Prostate gland (tissue), 2 donors: ENCODE data around the gene RSBN1L. TPM values are rescaled to one million over a fixed set of nuclear protein-coding genes. Genes with fewer than 3 reads are reported as not detected.
A peak's percentile ranks its signal among the peaks of the same experiment; 100 is the strongest.

Source experiments
- DNase-seq: peaks from one replicate; pipeline ENCODE4 v3.0.0-alpha.2; 2019; ENCODE audit warnings: low spot score
- H3K27ac ChIP-seq, 2 donors: fragments of 200-600 bp; sonication (generic); 2 replicates each; pipeline ENCODE4 v1.5.1; 2017 to 2019
- H3K27me3 ChIP-seq: fragments of 200-600 bp; sonication (generic); replicated peaks from 2 replicates; pipeline ENCODE4 v1.5.1; 2019; ENCODE audit not compliant: insufficient read depth
- H3K36me3 ChIP-seq, 2 donors: fragments of 200-600 bp; sonication (generic); 1 replicate in 1 of 2; 2 replicates in 1 of 2; pipeline versions ENCODE4 v1.5.1 to v1.8.1; 2017 to 2019
- H3K4me1 ChIP-seq: fragments of 200-600 bp; sonication (generic); replicated peaks from 2 replicates; pipeline ENCODE4 v1.5.1; 2019
- H3K4me3 ChIP-seq, 2 donors: fragments of 200-600 bp; sonication (generic); 2 replicates each; pipeline ENCODE4 v1.5.1; 2017 to 2019
- H3K9me3 ChIP-seq: fragments of 200-600 bp; sonication (generic); 2 replicates; pipeline ENCODE4 v1.5.1; 2017
- POLR2A ChIP-seq: fragments of 450-650 bp; IDR thresholded peaks from one replicate; pipeline ENCODE4 v1.6.1; 2016; ENCODE audit warnings: antibody characterized with exemption, mild to moderate bottlenecking
- POLR2AphosphoS5 ChIP-seq: sonication (generic); formaldehyde crosslinking; IDR thresholded peaks from one replicate; pipeline ENCODE4 v1.6.1; 2017; ENCODE audit warnings: antibody characterized with exemption
- WGBS: methylation state at CpG from one replicate; pipeline ENCODE4 v1.1.5; 2018; 5-methylcytosine and 5-hydroxymethylcytosine counted together
- intact Hi-C: fragments of 100-400 bp; cut with DNase I; formaldehyde crosslinking; loops from one replicate; pipeline ENCODE4 v1.14.2; 2022
- total RNA-seq, 2 donors: library from RNA; depleted of rRNA; stranded (reverse); fragments of >200 nt; gene quantifications; one replicate each; pipeline ENCODE4 v1.1.0, GENCODE V29; 2016
- TF ChIP-seq, protein P1 (sequence below), 4 experiments: fragments of 200-600 bp in 2 of 4; fragments of 450-650 bp in 2 of 4; sonication (generic) in 2 of 4; IDR thresholded peaks; 1 replicate in 3 of 4; 2 replicates in 1 of 4; pipeline ENCODE4 v1.5.1; 2016 to 2019; ENCODE audit warnings: antibody characterized with exemption in 4 of 4, mild to moderate bottlenecking in 2 of 4, moderate library complexity in 2 of 4

The RSBN1L gene
- total RNA-seq, 2 donors from 2014 or later, result 19.4 to 20.7 TPM

DNA sequence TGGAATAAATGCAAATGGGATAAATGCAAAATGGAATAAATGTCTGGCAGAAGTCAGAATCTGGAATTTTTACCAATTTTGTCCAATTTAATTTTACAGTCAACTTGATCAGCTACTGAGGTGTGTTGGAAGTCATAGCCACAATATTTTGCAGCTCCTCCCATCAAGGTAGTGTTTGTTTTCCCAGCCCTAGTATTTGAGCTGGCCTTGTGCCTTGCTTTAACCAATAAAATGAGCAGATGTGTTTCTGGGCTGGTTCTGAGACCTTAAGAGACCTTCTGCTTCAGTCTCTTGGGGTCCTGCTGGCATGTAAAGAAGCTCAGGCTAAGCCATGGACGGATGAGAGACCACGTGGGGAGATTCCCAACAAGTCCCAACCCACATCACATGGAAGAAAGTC is 42.7 kb upstream of the RSBN1L start:
- intact Hi-C loops, result loop anchor here (10.0 kb wide), 1 partner anchor 281 kb away; no protein-coding TSS in a partner anchor
- 28% methylated on average over 2 of the region's 2 CpGs for WGBS
- no peaks in the 10 kb centered on the region for H3K4me1 ChIP-seq
- H3K27ac ChIP-seq, result no peak overlapping the region
- no peaks in the 10 kb centered on the region for H3K9me3 ChIP-seq
- TF ChIP-seq POLR2A, result no peak
- peak; percentile 25 for TF ChIP-seq POLR2AphosphoS5
- DNase-seq, result peak; percentile 32
- no peaks in the 10 kb centered on the region for H3K27me3 ChIP-seq
- H3K36me3 ChIP-seq, result no peaks in the 10 kb centered on the region
- no peak overlapping the region for H3K4me3 ChIP-seq

DNA sequence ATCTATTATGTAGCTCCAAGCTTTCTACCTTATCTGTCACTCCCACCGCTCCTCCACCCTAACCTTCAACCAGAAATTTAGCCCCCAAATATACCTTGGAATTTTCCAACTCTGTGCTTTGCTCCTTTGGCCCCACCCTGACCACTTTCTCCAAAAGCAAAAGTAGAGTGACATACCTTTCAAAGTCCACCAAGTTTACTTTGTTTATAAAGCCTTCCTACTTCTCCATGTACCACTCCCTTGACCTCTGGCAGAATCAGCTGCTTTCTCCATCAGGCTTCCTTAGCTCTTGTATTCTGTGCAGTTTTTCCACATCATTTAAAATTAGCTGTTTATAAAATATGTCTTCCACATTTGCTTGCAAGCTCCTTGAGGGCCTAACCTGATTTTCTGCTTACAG is 40.9 kb upstream of the RSBN1L start:
- H3K4me3 ChIP-seq, result no peak overlapping the region
- H3K9me3 ChIP-seq, result no peaks in the 10 kb centered on the region
- no peaks in the 10 kb centered on the region for H3K4me1 ChIP-seq
- no peaks in the 10 kb centered on the region for H3K36me3 ChIP-seq
- no peak for TF ChIP-seq POLR2AphosphoS5
- TF ChIP-seq POLR2A, result no peak
- TF ChIP-seq, protein P1, sequence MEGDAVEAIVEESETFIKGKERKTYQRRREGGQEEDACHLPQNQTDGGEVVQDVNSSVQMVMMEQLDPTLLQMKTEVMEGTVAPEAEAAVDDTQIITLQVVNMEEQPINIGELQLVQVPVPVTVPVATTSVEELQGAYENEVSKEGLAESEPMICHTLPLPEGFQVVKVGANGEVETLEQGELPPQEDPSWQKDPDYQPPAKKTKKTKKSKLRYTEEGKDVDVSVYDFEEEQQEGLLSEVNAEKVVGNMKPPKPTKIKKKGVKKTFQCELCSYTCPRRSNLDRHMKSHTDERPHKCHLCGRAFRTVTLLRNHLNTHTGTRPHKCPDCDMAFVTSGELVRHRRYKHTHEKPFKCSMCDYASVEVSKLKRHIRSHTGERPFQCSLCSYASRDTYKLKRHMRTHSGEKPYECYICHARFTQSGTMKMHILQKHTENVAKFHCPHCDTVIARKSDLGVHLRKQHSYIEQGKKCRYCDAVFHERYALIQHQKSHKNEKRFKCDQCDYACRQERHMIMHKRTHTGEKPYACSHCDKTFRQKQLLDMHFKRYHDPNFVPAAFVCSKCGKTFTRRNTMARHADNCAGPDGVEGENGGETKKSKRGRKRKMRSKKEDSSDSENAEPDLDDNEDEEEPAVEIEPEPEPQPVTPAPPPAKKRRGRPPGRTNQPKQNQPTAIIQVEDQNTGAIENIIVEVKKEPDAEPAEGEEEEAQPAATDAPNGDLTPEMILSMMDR (IDR thresholded peaks at IDR 0.05), result no peak
- H3K27ac ChIP-seq, result no peak overlapping the region
- WGBS, result 100% methylated on average over 1 of the region's 1 CpG
- DNase-seq, result no peak
- intact Hi-C loops, result loop anchor here (5.0 to 10.0 kb wide), 2 partner anchors 102 to 279 kb away; no protein-coding TSS in a partner anchor
- H3K27me3 ChIP-seq, result no peaks in the 10 kb centered on the region

DNA sequence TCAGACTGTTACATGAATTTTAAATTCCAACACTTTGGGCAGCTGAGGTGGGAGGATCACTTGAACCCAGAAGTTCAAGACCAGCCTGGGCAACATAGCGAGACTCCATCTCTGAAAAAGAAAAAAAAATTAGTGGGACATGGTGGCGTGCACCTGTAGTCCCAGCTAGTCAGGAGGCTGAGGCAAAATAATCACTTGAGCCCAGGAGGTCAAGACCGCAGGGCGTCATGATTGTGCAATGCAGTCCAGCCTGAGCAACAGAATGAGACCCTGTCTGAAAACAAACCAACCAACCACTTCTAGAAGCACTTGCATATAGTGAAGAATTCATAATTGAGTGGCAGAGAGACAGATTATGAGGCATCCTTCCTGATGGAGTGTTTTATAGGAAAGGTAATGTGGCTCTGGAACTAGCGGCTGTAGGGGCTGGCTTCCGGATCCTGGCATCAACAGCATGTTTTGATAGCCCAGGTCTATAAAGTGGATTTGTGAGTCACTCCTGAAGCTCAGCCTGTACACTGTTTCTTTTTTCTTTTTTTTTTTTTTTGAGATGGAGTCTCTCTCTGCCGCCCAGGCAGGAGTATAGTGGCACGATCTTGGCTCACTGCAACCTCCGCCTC is 40.3 kb upstream of the RSBN1L start:
- H3K4me3 ChIP-seq, result no peak overlapping the region
- no peak overlapping the region for H3K27ac ChIP-seq
- H3K9me3 ChIP-seq, result no peaks in the 10 kb centered on the region
- no peaks in the 10 kb centered on the region for H3K4me1 ChIP-seq
- intact Hi-C loops, result loop anchor here (5.0 to 10.0 kb wide), 2 partner anchors 101 to 279 kb away; no protein-coding TSS in a partner anchor
- no peaks in the 10 kb centered on the region for H3K27me3 ChIP-seq
- WGBS, result 67% methylated on average over 9 of the region's 9 CpGs
- peak; percentile 20 for DNase-seq
- TF ChIP-seq POLR2A (no peak), POLR2AphosphoS5 (no peak)
- TF ChIP-seq, protein P1 (IDR thresholded peaks at IDR 0.05), result no peak
- no peaks in the 10 kb centered on the region for H3K36me3 ChIP-seq

DNA sequence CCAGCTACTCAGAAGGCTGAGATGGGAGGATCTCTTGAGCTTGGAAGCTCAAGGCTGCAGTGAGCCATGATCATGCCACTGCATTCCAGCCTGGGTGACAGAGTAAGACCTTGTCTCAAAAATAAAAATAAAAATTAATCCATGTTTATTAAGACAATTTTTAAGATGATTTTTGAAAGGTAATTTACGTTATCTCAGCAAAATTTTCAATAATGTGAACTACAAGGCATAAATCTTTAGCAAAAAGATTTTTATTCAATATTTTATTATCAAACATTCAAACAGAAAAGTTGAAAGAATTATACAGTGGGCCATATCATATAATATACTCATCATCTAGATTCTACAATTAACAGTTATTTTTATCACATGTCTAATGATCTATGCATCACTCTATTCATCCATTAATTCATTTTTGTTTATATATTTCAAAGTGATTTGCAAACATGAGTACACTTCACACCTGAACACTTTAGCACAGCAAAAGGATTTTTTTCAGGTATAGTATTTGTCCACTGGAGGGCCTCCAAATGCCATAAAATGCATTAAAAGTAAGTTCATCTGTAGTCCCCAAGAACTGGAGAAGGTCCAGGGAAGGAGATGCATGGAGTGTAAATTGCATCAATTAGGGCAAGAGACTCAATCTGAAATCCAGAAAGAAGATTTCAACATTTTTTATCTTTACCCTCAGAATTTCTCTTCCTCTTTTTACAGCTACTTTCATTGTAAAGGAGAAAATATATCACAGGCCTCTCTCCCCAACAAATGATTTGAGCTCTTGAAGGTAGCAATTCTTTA is 38.6 kb upstream of the RSBN1L start:
- Histone ChIP-seq H3K27me3 (no peaks in the 10 kb centered on the region), H3K36me3 (no peaks in the 10 kb centered on the region), H3K27ac (no peak overlapping the region), H3K9me3 (no peaks in the 10 kb centered on the region), H3K4me1 (no peaks in the 10 kb centered on the region), H3K4me3 (no peak overlapping the region)
- intact Hi-C loops, result loop anchor here (5.0 to 10.0 kb wide), 2 partner anchors 100 to 277 kb away; no protein-coding TSS in a partner anchor
- 95% methylated on average over 1 of the region's 1 CpG for WGBS
- peak; percentile 49 for DNase-seq
- TF ChIP-seq, protein P1 (IDR thresholded peaks at IDR 0.05), result peak in 3 of 4 experiments; percentile 26 to 68 (median 65)
- no peak for TF ChIP-seq POLR2A

DNA sequence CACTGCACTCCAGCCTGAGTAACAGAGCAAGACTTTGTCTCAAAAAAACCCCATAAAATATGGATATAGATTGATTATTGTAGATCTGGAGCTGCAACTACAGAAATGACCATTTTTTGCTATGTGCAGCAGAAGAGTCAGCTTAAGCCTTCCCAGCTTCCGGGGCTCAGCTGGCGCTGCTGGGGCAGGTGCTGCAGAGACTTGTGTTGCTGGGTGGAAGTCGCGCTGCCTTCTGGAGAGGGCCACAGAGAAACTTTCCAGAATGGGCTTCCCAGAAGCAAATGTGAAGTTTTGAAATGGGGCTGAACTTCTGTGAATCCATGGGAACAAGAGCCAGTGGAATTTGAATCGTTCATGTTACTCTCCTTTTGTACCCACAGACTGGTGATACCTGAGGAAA is 37.3 kb upstream of the RSBN1L start:
- WGBS, result 92% methylated on average over 5 of the region's 5 CpGs
- Histone ChIP-seq H3K9me3 (no peaks in the 10 kb centered on the region), H3K4me1 (no peaks in the 10 kb centered on the region), H3K4me3 (no peak overlapping the region), H3K27me3 (no peaks in the 10 kb centered on the region), H3K27ac (no peak overlapping the region), H3K36me3 (no peaks in the 10 kb centered on the region)
- intact Hi-C loops, result loop anchor here (5.0 to 10.0 kb wide), 2 partner anchors 98 to 276 kb away; no protein-coding TSS in a partner anchor
- no peak for TF ChIP-seq POLR2A
- TF ChIP-seq, protein P1 (IDR thresholded peaks at IDR 0.05), result no peak
- DNase-seq, result no peak
